ENCODE results near the gene NDEL1. TPM values are rescaled to one million over a fixed set of nuclear protein-coding genes. Genes with fewer than 3 reads are reported as not detected.

NDEL1 gene
- total RNA-seq, 1 donor = 69.8 TPM

DNA sequence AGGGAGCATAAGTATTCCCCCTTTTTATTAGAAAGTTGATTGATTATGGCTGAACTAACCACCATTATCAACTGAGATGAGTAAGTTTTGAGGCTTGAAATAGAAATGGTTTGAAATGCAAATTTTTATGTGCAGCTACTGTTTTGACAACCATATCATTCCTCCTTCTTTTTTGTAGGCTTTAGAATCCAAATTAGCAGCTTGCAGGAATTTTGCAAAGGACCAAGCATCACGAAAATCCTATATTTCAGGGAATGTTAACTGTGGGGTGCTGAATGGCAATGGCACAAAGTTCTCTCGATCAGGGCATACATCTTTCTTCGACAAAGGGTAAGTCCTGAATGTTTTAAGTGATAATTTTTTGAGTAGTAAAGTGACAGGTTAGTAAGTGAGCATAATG lies 24.1 kb downstream of the NDEL1 start:
- Histone ChIP-seq H3K4me1 (ENCODE audit: insufficient read depth, low read length) (peaks cover 8% of the 10 kb centered on the region), H3K27ac (ENCODE audit: low read depth, low read length) (no peak overlapping the region), H3K79me2 (ENCODE audit: insufficient read depth, low read length) (peaks cover 93% of the 10 kb centered on the region), H3K27me3 (ENCODE audit: insufficient read depth, low read length) (no peaks in the 10 kb centered on the region), H3K36me3 (ENCODE audit: insufficient read depth, low read length) (peaks cover 89% of the 10 kb centered on the region), H2AFZ (ENCODE audit: low read length) (no peak overlapping the region), H3K4me2 (ENCODE audit: insufficient read depth, low read length) (no peak overlapping the region), H4K20me1 (ENCODE audit: insufficient read depth, low read length) (peaks cover 43% of the 10 kb centered on the region), H3K4me3 (ENCODE audit: insufficient read depth, low read length) (no peak overlapping the region), H3K9me3 (ENCODE audit: low read depth, low read length) (no peaks in the 10 kb centered on the region)
- DNase-seq (ENCODE audit: insufficient read length, low spot score, missing footprints) = no peak
- no peak for TF ChIP-seq CTCF (IDR thresholded peaks at IDR 0.05; ENCODE audit: extremely low read depth, low read depth, low read length)

GRCh38 chr17:8462564-8462963 lies 26.9 kb downstream of the NDEL1 start:
- Histone ChIP-seq H3K9me3 (ENCODE audit: low read depth, low read length) (no peaks in the 10 kb centered on the region), H3K4me1 (ENCODE audit: insufficient read depth, low read length) (peaks cover 10% of the 10 kb centered on the region), H3K4me2 (ENCODE audit: insufficient read depth, low read length) (no peak overlapping the region), H3K4me3 (ENCODE audit: insufficient read depth, low read length) (no peak overlapping the region), H3K36me3 (ENCODE audit: insufficient read depth, low read length) (peaks cover 79% of the 10 kb centered on the region), H3K27me3 (ENCODE audit: insufficient read depth, low read length) (no peaks in the 10 kb centered on the region), H4K20me1 (ENCODE audit: insufficient read depth, low read length) (peaks cover 65% of the 10 kb centered on the region), H3K27ac (ENCODE audit: low read depth, low read length) (peak overlapping the region; percentile 66), H3K79me2 (ENCODE audit: insufficient read depth, low read length) (peaks cover 99% of the 10 kb centered on the region), H2AFZ (ENCODE audit: low read length) (no peak overlapping the region)
- no peak for TF ChIP-seq CTCF (IDR thresholded peaks at IDR 0.05; ENCODE audit: extremely low read depth, low read depth, low read length)
- DNase-seq (ENCODE audit: insufficient read length, low spot score, missing footprints) = no peak

DNA sequence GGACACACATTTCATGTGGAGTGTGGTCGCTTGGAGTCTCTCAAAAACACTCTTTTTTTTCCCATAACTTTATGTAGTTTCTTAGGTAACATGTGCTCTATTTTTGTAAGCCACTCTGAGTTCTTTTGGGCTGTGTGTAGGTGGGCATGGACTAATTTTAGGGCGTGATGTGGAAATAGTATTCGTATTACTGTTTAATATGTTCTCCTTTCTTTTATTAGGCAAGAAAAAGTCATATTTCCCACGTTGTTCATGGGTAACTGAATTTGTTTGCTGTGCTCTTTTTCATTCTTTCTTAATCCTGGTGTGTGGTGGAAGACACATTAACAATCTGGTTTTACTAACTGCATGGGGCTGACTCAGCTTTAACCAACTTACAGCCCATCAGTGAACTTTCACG lies 27.4 kb downstream of the NDEL1 start:
- TF ChIP-seq CTCF (IDR thresholded peaks at IDR 0.05; ENCODE audit: extremely low read depth, low read depth, low read length) = no peak
- peaks cover 100% of the 10 kb centered on the region for H3K79me2 ChIP-seq (ENCODE audit: insufficient read depth, low read length)
- H3K36me3 ChIP-seq (ENCODE audit: insufficient read depth, low read length) = peaks cover 79% of the 10 kb centered on the region
- peaks cover 10% of the 10 kb centered on the region for H3K4me1 ChIP-seq (ENCODE audit: insufficient read depth, low read length)
- no peaks in the 10 kb centered on the region for H3K27me3 ChIP-seq (ENCODE audit: insufficient read depth, low read length)
- H2AFZ ChIP-seq (ENCODE audit: low read length) = no peak overlapping the region
- peak overlapping the region; percentile 66 for H3K27ac ChIP-seq (ENCODE audit: low read depth, low read length)
- peaks cover 62% of the 10 kb centered on the region for H4K20me1 ChIP-seq (ENCODE audit: insufficient read depth, low read length)
- H3K9me3 ChIP-seq (ENCODE audit: low read depth, low read length) = no peaks in the 10 kb centered on the region
- DNase-seq (ENCODE audit: insufficient read length, low spot score, missing footprints) = no peak
- no peak overlapping the region for H3K4me2 ChIP-seq (ENCODE audit: insufficient read depth, low read length)
- H3K4me3 ChIP-seq (ENCODE audit: insufficient read depth, low read length) = no peak overlapping the region

GRCh38 chr17:8464941-8465340 lies 29.3 kb downstream of the NDEL1 start:
- no peak for DNase-seq (ENCODE audit: insufficient read length, low spot score, missing footprints)
- Histone ChIP-seq H3K4me3 (ENCODE audit: insufficient read depth, low read length) (no peak overlapping the region), H4K20me1 (ENCODE audit: insufficient read depth, low read length) (peaks cover 51% of the 10 kb centered on the region), H3K27ac (ENCODE audit: low read depth, low read length) (no peak overlapping the region), H3K27me3 (ENCODE audit: insufficient read depth, low read length) (no peaks in the 10 kb centered on the region), H3K79me2 (ENCODE audit: insufficient read depth, low read length) (peaks cover 92% of the 10 kb centered on the region), H2AFZ (ENCODE audit: low read length) (no peak overlapping the region), H3K4me1 (ENCODE audit: insufficient read depth, low read length) (peaks cover 10% of the 10 kb centered on the region), H3K4me2 (ENCODE audit: insufficient read depth, low read length) (no peak overlapping the region), H3K36me3 (ENCODE audit: insufficient read depth, low read length) (peaks cover 74% of the 10 kb centered on the region), H3K9me3 (ENCODE audit: low read depth, low read length) (no peaks in the 10 kb centered on the region)
- TF ChIP-seq CTCF (IDR thresholded peaks at IDR 0.05; ENCODE audit: extremely low read depth, low read depth, low read length) = no peak
